HG03442 (cell line): Measurements from ENCODE around the gene SNRNP70.

Source experiments
- ATAC-seq: cut with Tn5 transposase; IDR thresholded peaks from one replicate; pipeline ENCODE4 v1.9.1; 2021; ENCODE audit warnings: mild to moderate bottlenecking, moderate library complexity; ENCODE audit not compliant: unreplicated experiment

Gene SNRNP70

DNA sequence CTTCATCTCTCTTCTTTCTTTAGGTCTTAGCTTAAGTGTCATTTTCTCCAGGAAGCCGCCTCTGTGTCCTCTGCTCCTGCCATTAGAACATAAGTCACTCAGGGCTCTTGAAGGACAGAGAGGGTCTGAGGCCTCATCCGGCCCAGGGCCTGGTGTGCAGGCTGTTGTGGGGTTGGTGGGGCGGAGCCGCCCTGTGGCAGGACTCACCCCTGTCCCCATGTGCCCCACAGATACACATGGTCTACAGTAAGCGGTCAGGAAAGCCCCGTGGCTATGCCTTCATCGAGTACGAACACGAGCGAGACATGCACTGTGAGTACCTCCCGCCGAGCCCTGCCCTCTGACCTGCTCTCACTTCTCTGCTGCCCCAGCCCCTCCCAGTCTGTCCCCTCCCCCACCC, 15.9 kb downstream of the SNRNP70 start:
- no peak for ATAC-seq

DNA sequence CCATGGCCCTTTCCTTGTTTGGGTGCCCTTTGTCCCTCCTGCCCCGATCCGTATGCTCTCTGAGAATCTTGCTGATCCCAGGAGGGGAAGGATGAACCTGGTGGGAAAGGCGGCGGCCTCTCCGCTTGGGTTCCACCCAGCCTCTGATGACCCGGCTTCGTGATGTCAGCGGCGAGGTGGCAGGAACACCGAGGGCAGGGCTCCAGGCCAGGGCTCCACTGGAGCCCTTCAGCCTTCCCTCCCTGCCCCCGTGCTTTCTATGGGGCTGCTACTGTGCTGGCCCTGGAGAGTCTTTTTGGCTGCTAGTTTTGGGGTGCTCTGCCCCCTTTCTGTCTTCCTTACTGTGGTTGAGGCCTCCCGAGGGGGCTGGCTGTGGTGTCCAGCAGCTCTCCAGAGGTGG, 17.1 kb downstream of the SNRNP70 start:
- ATAC-seq: no peak

DNA sequence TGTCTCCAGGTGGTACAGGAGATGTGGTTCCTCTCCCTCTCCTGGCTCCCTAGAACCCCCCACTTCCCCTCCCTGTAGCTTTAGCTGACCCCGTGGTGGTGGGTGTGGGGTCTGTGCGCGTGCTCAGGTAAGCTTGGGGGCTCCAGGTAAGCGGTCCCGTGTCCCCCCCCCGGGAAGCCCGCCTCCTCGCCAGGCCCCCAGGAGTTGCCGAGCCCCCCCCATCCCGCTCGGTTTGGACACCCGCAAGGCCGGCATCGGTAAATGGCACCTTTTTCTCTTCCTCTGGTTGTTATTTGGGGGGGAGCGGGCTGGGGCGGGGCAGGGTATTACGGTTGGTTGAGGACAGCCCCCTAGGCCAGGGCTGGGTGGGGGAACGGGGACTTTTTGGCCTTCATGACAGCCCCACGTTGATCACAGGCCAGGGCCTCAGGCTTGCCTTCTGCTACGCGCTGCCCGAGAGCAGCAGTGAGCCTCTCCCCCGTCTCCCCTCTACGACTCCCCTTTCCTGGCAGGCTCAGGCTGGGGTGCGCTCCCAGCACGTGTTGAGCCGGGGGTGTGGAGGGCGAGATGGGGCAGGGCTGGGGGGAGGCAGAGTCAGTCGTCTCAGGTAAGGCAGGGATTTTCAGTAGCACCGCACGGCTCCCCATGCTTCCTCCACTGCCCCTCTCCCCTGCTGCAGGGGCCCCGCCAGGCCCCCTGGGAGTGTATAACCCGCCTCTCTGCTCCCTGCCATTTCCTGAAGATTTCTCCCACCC, 18.3 kb downstream of the SNRNP70 start:
- no peak for ATAC-seq

DNA sequence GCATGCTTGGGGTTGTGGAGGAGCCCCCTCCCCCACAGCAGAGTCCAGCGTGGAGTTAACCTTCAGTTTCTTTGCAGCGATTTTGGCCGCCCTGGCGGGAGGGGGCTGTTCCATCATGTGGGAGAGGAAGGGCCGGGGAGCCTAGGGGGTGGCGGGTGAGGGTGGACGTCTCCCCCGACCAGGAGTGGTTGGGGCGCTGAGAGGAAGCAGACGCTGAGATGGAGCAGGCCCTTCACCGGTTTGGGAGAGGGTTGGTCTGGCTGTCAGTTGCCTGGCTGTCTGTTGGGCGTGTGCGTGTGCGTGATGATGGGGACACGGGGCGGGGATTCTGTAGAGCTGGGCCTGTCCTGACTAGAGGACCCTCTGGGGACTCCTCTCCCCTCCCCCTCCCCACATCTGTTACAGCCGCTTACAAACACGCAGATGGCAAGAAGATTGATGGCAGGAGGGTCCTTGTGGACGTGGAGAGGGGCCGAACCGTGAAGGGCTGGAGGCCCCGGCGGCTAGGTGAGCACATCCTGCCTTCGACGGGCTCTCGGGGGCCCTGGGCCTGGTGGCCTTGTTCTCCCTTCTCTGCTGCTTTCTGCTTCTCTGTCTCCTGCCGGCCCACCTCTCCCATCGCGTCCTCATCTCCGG, 19.1 kb downstream of the SNRNP70 start:
- no peak for ATAC-seq

DNA sequence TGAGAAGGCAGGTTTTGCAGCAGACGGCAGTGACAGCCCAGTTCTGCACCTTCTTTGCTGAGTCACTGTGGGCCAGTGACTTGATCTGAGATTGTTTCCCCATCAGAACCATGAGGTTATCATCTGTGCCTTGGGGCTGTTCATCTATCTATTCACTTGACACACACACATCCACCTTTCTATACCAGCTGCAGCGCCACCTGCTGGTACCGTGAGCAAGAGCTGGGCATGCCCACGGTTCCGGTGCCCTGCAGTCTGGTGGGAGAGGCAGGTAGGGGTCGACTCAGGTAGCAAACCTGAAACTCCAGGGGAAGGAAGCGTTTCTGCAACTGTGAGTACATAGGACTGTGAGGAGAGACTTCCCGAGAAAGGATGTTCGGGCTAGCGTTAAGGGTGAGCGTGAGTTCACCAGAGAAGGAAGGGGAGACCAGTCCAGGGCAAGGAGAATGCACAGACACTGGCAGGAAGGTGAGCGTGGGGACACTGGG, 21.4 kb downstream of the SNRNP70 start:
- no peak for ATAC-seq

DNA sequence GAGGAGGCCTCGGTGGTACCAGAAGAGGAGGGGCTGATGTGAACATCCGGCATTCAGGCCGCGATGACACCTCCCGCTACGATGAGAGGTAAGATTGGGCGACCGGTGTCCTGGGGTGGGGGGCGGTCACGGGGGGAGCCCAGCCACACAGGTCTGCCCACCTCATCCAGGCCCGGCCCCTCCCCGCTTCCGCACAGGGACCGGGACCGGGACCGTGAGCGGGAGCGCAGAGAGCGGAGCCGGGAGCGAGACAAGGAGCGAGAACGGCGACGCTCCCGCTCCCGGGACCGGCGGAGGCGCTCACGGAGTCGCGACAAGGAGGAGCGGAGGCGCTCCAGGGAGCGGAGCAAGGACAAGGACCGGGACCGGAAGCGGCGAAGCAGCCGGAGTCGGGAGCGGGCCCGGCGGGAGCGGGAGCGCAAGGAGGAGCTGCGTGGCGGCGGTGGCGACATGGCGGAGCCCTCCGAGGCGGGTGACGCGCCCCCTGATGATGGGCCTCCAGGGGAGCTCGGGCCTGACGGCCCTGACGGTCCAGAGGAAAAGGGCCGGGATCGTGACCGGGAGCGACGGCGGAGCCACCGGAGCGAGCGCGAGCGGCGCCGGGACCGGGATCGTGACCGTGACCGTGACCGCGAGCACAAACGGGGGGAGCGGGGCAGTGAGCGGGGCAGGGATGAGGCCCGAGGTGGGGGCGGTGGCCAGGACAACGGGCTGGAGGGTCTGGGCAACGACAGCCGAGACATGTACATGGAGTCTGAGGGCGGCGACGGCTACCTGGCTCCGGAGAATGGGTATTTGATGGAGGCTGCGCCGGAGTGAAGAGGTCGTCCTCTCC, 22.6 kb downstream of the SNRNP70 start:
- ATAC-seq: no peak

DNA sequence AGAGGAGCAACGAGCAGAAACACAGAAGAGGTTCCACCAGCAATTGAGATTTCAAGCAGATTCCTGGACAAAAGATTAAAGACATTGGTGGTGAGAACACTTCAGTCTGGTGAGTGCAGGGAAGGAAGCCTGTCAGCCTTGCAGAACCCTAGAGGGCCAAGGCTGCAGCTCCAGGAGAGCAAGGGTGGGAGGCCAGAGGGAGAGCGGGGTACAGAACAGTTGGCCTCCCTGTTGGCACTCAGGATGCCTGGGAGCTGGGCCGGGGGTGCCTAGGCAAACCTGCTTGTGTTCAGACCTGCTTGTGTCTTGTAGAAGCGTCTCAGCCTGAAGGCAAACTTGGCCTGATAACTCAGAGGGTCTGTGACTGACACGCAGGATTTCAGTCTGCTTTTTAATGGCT, 23.8 kb downstream of the SNRNP70 start:
- no peak for ATAC-seq

DNA sequence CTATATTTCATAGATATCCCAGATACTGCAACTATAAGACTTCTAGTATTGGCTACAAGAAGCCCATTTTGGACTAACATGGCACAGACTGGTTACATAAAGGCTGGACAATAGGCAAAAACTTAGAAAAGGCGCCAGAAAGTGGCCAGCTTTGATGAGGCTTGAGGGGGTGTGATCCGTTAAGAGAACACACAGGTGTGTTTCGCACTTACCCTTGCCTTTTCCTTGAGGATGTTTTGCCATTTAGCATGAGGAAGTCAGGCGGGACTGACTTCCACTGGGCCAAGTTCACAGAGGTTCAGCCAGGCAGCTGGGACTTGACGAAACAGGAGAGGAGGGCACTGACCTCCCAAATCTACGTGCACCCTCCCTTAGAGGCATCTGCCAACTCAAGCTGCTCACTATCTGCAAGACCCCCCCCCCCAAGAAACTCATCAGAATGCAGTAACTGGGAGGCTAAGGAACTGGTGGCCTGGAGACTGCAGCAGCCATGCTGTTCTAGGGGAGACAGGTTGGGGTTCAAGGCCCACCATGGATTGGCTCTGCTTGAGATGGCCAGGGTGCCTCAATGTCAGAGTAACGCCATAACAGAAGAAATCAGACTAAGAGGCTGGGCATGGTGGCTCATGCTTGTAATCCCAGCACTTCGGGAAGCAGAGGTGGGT, 24.4 kb downstream of the SNRNP70 start:
- ATAC-seq: no peak

DNA sequence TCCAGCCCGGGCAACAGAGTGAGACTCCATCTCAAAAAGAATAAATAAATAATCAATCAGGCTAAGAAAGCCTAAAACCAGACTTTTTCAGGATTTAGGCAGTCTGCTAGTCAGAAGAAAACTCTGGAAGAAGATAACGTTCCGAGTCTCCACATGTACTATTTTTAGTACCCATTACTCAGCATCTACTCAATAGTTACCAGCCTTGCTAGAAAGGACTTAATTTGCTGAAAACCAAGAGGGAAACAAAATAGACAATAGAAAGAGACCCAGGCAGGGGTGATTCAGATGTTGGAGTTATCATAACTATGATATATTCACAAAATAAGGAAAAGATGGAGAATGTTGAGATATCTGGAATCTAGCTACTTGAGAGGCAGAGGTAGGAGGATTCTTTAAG, 25.3 kb downstream of the SNRNP70 start:
- ATAC-seq: no peak

DNA sequence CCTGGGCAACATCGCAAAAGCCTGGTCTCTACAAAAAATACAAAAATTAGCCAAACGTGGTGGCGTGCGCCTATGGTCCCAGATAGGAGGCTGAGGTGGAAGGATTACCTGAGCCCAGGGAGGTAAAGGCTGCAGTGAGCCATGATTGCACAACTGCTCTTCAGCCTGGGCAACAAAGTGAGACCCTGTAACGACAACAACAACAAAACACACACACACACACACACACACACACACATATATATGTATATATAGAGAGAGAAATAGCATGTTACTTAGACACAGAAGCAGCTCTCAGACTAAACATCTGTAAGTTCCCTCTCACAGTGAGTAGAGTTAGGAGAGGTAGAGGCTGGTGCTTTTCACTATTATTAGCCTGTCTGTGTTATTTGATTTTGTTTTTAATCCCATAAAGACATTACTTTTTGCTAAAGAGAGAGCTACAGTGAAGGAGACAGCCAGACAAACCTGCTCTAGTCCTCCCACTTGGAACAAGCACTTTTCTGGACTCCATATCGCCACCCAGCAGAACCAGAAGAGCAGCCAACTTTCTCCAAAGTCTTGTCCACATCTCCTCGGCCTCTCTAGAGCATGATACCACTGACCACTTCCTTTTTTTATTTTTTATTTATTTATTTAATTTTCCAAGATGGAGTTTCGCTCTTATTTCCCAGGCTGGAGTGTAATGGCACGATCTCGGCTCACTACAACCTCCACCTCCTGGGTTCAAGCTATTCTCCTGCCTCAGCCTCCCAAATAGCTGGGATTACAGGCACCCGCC, 26.2 kb downstream of the SNRNP70 start:
- no peak for ATAC-seq

DNA sequence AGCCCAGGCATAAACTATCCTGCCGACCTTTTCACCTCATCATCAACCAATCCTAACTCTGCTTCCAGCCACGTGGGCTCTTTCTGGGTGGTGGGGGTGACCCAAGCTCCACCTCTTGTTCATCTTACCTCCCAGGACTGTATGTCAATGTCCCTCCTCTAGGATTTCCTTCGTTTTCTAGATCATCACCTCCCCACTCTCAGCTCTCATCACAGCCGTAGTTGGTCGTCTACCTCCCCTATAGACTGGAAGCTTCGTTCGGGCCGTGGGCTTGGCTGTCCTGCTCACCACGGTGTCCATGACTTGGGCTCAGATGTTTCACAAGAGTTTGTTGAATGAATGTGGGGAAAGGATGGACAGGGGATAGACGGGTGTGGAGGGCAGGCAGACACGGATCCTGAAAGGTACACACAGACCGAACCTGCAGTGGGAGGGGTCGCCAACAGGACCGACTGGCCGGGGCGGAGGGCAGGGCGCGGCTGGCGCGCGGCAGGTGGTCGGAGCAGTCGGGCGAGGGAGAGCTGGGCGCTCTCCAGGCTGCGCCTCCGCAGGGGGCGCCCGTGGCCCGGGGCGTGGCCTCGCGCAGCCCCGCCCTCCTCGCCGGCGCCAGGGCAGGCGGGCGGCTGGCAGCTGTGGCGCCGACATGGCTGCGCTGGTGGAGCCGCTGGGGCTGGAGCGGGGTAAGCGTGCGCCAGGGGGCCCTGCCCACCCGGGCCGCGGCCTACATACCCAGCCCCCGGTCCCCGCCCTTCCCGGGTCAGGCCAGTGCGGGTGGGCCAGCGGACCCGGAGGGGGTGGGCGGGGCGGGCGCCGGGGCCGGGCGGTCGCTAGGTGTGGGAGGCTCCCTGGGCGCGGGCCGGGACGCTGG, 28.7 kb downstream of the SNRNP70 start, which contains the start of gene LIN7B:
LIN7B (plus strand) TSS at position 609 of the 868 bp plus-strand sequence; CDS start at position 644, 35 bp downstream.
- ATAC-seq: peak; percentile 44

DNA sequence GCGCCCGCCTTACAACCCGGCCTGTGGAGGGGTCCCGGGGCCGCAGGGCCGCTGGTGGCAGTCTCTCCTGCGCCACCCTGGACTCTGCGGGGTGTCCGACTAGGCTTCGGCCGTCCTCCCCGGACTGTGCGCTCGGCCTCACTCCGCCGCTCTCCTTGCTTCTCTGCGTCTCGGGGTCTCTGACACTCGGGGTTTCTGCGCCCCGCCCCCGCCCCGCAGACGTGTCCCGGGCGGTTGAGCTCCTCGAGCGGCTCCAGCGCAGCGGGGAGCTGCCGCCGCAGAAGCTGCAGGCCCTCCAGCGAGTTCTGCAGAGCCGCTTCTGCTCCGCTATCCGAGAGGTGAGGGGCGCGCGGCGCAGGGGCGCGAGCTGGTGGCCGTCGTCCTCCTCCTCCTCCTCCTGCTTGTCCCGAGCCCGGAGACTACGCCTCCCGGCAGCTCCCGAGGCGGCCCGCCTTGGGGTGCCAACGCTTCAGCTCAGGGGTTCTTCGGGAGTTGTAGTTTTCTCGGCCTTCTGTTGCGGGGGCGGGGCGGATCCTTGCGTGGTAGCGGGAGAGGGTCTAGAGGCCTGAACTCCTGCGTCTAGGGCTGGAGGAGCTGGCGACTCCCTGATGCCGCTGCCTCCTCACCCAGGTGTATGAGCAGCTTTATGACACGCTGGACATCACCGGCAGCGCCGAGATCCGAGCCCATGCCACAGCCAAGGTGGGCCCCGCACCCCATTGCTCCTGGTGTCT, 29.5 kb downstream of the SNRNP70 start:
- no peak for ATAC-seq

DNA sequence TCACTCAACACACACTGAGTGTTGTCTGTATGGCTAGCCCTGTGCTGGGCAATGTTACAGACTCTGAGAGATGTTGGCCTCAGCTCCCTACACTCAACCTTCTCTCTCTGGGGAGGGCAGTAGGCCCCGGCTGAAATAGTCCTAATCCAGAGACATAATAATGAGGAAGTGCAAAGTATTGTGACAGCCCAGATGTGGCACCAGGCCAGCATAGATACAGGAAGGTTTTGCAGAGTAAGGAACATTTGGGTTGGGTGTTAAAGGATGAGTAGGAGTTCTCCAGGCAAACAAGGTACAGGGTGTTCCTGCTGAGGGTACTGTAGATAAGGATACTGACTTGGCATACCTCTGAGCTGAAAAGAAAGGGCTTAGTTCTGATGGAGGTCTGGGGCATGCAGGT, 31.3 kb downstream of the SNRNP70 start:
- ATAC-seq: no peak

DNA sequence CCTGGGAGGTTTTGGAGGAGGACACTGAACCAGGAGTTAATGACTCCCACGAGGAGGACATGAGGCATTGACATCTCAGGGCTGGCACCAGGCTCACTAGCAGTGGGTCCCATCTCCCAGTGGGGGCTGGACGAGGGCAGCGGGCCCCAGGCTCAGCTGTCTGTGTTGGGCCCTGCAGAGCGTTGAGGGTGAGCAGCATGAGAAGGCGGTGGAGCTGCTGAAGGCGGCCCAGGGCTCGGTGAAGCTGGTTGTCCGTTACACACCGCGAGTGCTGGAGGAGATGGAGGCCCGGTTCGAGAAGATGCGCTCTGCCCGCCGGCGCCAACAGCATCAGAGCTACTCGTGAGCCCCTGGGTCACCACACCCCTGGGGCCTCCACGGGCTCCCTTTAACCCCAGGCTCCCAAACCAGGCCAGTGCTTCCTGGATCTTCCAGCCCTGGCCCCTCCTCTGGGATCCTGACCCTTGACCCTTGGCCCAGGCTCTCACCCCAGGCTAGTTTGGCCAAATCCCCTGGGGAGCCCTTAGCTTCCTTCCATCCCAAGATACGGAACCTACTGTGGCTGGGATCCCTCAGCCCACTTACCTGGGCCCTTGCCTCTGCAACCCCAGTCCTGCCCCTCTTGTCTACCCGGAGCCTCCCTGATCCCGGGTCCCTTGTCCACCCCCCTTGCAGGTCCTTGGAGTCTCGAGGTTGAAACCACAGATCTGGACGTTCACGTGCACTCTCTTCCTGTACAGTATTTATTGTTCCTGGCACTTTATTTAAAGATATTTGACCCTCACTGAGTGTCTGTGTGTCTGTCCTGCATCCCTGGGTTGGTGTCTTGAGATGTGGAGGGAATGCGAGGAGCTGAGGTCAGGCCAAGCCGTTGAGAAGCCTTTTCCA, 32.7 kb downstream of the SNRNP70 start:
- ATAC-seq: no peak

DNA sequence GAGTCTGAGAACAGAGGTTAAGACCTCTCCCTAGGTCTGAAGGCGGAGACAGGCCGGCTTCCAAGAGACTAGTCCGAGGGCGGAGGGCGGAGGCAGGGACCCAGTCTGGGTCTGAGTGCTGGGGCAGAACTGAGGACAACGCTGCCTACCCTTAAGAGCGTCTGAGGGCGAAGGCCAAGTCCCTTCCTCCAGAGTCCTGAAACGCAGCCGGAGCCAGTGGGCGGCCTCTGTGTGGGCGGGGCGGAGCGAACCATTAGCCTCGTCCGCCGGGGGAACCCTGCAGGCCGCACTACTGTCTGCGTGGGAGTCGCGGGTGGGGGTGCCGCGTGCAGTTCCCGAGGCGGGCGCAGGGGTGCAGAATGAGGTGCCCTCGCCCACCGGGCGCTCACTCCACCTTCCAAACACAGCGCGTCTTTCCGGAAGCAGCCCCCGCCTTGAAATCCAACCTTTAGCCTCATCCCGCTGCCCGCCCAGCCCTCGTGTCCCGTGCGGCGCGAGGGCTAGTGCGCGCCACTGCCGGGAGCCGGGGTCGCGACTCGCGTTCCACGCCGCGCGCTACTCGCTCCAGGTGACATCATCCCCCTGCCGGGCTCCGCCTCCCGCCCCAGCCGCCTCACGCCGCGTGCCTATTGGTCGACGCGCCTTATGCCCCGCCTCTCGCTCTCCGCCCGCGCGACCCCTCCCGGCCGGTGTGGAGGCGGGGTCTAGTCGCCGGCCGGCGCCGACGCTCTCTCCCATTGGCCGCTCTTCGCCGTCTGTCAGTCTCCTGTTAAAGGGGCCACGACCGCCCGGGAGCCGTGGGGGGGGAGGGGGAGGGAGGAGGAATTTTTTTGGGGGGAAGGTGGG, 33.5 kb downstream of the SNRNP70 start, which contains the start of gene C19orf73:
C19orf73 (minus strand) TSS at position 579 of the 846 bp plus-strand sequence; CDS start at position 458, 121 bp downstream.
- ATAC-seq: peak; percentile 71
